RKO (cell line): ENCODE results near the gene GRM4.
"Not testable (repeated sequence)": the region's sequence is repeated elsewhere in the genome, so short reads cannot be mapped to it uniquely, and the experiment has no call there.

Source experiments
- DNase-seq: peaks from one replicate; pipeline ENCODE4 v3.0.0-alpha.2; 2016; ENCODE audit warnings: low spot score

The GRM4 gene

DNA sequence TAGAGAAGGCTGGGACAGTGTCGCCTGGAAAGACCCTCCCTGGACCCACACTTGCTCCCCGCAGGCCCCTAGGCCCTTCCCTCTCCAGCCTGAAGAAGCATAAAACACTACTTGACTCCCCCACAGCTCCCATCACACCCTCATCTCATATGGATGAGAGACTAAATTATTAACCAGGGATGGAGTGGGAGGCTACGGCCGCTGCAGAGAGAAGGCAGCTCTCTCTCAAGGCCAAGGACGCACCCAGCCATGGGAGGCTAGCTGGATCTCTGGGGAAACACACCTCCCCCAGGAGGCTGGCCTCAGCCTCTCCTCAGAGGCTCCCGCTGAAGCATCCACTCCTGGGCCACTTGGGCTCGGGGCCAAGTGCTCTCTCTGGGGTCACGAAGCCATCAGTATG lies 102.5 kb downstream of the GRM4 start:
- no peak for DNase-seq

DNA sequence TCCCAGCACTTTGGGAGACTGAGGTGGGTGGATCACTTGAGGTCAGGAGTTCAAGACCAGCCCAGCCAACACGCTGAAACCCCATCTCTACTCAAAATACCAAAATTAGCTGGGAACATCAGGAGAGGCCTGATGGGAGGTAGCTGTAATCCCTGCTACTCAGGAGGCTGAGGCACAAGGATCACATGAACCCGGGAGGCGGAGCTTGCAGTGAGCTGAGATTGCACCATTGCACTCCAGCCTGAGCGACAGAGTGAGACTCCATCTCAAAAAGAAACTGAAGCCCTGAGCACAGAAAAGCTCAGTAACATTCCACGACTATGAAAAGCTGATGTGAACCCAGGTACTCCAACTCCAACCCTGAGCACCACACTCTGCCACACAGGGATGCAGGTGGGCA lies 103.9 kb downstream of the GRM4 start:
- DNase-seq = not testable (repeated sequence)

DNA sequence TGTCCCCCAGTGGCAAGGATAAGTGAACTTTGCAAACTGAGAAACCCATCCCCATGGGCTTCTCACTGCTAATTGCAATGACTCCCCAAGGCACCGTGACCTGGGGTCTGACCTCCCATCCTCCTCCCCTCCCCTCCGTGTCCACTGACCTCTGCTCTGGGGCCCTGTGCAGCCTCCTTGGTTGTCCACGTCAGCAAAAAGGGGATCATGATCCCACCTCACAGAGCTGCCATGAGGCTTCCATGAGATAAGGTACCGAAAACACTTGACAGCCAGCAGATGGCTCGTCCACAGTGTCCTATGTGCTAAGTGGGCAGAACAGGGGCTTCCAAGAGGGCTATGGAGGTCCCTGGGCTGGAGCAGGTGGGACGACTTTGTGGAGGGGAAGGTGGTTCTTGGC lies 104.5 kb downstream of the GRM4 start:
- DNase-seq = no peak

DNA sequence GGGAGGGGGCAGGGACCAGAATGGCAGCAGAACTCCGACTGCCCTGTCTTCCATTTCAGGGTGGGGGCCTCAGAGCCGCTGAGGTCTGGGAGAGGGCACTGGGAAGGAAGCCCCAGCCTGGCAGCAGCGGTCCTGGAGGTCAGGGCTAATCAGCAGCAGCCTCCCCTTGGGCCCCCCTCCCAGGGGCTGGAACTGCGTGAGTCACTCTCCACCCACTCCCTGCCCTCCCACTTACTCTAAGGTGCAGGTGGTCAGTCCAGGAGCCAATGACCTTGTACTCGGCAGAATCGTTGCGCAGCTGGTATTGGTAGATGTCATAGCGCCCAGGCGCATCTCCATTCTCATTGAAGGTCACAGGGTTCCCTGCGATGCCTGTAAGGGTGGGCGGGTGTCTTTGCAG lies 105.9 kb downstream of the GRM4 start:
- no peak for DNase-seq

DNA sequence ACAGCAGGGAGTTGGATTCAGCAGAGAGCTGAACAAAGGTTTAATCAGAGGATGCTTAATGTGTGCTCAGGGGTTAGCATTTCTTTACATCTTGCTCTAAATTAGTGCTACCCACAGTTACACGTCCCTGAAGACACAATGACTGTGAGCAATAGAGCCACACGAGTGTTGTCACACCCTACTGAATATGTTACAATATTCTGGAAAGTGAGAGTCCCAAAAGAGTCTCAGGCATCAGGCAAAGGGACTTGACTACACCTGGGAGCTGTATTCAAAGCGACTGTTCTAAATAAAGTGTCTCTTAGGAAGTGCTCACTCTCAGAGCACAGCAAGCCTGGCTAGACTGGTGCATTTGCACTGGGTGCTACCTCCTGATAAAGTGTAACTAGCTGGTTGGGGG lies 108.7 kb downstream of the GRM4 start:
- no peak for DNase-seq

DNA sequence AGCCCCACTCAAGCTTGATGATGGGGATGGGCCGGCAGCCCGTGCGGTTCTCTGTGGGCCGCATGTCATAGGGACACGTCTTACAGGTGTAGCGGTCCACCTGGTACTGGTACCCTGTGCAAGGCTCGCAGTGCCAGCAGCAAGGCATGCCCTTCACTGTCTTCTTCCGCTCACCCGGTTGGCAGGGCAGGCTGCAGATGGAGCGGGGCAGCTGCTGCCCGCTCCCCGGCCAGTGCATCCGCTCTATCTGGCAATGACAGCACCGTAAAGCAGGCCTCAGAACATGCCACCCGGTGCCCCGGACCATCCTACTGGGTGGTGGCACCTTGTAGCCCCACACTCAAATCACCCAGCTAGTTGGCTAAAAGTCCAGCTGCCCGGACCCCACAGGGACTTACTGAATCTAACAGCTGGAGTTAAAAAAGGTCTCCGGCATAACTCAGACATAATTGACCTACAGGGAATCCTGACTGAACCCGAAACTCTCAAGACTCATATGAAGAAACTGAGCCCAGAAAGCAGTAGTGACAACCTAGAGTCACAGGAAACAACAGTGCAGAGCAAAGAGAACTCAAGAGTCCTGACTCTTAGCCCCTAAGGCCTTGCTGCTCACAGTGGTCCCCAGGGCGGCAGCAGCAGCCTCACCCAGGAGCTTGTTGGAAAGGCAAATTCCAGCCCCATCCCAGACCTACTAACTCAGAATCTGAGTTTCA lies 109.4 kb downstream of the GRM4 start:
- DNase-seq = no peak

DNA sequence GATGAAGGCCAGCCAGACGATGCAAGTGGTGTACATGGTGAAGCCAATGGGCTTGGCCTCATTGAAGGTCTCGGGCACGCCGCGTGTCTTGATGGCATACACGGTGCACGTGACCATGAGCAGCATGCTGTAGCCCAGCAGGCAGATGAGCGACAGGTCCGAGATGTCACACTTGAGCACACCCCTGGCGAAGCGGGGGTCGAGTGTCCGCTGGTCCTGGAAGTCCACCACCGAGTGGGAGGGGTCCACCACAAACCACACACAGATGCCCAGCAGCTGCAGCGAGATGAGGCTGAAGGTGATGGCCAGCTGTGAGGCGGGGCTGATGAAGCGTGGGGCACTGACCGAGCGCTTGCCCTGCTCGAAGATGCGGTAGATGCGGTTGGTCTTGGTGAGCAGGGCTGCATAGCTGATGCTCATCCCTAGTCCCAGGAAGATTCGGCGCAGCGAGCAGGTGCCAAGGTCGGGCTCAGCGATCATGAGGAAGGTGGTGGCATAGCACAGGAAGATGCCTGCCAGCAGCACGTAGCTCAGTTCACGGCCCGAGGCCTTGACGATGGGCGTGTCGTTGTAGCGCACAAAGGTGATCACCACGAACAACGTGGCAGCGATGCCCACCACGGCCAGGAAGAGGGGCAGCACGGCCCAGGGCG lies 110.1 kb downstream of the GRM4 start:
- DNase-seq = no peak

DNA sequence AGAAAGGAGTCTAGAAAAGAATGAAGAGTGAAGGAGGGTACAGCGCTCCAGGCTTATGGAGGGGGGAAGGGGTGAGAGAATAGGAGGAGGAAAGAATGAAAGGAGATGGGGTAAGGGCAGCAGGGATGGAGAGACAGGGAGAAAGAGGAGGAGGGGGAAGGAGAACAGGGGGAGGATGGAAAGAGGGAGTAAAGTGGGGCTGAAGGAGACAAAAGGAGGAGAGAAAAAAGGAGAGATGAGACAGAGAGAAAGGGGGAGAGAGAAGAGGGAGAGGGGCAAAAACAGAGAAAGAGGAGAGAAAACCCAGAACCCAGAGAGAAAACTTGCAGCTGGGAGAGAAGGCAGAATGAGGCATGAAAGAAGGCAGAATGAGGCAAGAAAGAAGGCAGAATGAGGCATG lies 110.7 kb downstream of the GRM4 start:
- DNase-seq = no peak

DNA sequence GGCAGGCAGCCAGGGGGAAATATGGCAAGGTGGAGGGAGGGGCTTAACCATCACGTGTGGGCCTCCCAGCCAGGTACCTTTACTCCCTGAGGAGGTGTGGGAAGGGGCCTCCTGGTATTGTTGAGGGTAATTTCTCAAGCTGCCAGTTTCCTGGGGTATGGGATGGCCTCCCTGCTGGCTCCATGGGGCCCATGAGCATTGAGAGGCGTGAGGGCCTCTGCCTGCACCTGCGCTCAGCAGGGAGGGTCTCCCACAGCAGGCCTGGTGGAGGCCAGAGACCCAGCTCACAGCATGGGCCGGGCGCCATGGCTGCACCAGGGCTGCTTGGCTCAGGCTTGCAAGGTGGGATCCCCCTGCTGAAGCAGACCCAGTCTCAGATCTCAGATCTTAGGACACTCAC lies 113.0 kb downstream of the GRM4 start:
- no peak for DNase-seq

DNA sequence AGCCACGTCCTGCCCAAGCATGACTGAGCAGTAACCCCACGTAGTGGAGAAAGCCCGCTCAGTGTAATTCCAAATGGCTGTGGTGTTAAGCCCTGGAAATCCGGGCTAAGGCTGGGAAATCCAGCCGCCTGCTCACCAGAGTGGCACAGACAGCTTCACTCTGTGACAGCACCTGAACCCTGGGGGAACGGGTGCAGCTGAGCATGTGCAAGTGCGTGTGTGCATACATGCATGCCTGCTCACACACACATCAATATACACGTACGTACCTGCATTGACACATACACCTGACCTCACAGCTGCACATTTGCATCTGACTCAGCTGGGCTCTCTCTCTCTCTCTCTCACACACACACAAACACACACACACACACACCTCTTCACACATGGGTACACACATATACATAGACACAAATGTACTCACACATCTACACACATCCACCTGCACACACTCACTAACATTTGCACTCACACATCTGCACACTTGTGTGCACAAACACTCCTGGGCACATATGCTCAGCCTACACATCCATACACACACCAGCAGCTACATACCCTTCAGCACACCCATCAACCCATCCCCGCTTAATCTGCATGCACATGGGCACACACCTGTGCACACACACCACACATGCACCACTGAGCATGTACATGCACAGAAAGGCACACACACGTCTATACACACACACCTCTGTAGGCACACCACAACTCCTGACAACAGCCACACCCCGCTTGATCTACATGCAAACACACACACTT lies 114.1 kb downstream of the GRM4 start:
- DNase-seq = no peak

DNA sequence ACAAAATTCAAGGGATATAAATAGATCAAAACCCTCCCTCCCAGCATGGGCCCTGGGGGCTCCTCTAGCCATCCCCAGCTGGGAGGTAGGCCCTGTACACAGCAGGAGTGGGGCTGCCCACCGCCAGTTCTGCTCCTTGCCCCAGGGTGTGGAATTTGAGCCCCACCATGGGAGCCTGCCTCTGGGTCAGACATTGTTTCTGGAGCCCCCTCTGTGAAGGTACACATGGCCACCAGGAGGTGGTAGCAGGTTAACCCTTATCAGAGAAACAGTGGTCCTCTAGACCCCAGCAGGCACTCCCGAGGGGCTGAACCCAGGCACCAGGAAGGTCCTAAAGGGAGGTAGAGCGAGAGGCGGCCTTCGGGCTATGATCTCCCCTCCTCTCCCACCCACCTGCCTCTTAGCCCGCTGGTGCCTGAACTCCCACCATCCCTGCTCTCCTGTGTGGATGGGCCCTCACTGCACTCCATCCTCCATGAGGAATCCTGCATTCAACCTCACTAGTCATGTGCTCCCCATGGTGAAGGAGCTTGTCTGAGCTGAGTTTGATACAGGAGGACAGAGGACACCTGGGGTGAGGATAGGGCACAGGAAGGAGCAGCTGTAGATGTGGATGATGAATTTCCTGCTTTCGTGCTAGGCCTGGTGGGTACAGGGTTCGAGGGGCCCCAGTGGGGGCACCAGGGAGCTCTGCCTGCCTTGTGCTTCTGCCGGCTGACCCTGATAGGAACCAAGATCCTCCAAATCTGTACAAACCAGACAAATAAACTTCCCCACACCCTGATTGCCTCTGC lies 114.9 kb downstream of the GRM4 start:
- no peak for DNase-seq

DNA sequence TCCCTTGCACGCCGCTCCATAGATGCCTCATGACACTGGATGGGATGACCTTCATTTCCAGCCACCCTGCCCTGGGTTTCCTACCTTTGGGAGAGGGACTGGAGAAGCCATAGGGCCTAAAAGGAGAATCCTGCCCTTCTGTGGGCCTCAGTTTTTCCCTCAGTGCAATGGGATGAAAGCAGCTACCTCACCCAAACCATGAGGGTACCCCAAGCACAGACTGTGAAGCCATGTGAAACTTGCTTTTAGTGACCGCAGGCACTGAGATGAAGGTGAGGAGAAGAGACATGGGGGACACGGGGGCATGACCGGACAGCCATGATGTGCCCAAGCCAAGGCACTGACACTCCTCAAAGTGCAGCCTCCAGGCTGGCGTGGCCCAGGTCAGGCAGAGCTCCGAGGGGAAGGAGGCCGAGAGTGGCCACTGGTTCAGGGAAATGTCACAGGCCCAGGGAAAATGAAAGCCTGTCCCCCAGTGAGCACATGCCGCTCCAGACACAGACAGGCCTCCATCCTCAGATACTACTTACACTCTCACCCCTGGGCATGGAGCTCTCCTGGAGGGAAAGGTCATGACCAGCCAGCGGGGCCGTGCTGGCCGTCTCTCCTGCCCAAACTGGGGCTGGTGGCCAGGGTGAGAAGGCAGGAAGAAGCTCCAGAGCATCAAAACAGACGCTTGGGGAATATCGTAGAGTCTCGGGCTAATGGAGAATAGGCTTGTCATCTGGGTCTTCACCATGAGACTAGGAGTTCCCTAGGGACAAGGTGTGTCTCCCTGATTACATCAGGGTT lies 116.2 kb downstream of the GRM4 start:
- no peak for DNase-seq

DNA sequence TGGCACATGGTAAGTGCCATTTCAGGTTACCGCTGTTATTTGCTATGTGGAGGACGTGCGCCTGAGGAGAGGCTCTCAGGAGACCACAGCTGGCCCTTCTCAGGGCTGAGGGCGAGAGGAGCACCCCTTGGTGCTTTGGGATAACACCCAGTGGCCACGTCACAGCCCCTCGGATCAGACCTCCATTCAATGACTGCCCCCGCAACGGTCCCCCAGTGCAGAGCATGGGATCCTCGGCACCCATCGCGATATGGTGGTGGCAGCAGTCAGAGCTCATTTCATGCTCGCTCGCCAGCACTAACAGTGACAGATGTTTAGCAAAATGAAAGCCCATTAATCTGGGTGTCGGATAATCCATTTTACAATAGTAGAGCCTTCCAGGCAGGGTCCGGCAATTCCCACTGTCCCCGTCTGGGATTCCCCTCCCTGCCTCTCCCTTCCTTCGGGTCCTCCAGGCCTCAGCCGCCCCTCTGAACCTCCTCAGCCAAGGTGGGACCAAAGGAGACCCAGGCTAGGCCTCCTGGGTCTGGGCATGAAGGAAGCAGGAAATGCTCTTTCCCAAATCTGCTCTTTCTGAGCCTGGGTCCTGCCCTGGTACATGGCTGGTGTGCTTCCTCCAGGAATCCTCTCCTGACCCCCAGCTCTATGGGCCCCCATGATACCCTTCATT lies 117.1 kb downstream of the GRM4 start:
- DNase-seq = no peak

DNA sequence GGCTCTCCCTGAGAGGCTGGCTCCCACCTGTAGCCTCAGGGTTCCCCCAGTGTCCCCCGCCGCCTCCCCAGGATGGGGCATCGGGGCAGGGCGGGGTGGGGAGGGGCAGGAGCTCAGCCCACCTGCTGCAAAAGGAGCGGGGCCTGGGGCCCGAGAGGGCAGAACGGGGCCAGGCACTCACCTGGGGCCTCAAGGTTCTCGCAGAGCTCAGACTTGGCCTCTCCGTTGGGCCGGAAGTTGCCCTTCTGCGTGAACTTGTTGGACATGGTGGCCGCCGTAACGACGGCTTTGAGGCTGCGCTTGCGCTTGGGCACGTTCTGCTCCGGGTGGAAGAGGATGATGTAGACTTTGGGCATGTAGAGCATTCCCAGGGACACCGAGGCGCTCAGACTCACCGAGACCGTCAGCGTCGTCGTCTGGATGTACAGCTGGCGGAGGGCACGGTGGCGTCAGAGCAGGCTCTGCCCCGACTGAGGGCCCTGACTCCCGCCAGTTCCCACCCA lies 117.9 kb downstream of the GRM4 start:
- DNase-seq = no peak

DNA sequence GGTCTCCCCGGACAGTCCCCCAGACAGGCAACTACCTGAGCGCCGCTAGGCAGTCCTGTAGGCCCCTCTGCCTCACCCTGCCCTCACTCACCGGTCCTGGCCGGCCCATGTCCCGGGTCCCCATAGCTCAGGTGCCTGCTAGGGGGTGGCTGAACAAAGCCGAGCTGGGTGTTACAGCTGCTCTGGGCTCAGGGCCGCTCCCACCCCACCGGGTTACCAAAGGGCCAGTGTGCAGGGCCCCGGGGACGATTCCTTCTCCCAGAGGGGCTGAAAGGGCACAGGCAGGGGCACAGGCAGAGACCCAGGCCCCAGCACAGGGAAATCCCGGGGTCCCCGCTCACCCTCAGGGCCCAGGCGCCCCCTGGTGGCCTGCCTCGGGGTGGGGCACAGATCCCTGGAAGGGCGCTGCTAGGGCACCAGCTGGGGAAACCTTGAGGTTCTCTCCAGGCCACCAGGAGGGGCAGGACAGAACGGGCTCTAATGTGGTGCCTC lies 118.4 kb downstream of the GRM4 start:
- DNase-seq = peak; percentile 41

DNA sequence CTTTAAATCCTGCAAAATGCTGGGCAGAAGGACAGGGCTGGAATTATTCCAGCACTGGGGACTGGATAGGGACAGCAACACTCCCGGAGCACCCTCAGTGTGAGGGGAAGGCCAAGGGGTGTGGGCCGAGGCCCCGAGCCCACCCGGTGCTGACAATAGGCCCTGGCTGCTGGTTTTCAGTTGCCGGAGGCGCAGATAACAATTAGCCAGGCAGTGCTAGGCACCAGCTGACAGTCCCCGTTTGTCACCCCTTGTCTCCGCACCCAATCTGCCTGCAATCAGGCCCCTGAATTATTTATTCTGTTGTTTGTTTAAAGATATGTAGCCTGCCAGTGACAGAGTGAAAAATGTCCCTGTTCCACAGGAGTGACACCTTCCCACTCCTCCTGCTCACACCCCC lies 120.0 kb downstream of the GRM4 start:
- DNase-seq = no peak

DNA sequence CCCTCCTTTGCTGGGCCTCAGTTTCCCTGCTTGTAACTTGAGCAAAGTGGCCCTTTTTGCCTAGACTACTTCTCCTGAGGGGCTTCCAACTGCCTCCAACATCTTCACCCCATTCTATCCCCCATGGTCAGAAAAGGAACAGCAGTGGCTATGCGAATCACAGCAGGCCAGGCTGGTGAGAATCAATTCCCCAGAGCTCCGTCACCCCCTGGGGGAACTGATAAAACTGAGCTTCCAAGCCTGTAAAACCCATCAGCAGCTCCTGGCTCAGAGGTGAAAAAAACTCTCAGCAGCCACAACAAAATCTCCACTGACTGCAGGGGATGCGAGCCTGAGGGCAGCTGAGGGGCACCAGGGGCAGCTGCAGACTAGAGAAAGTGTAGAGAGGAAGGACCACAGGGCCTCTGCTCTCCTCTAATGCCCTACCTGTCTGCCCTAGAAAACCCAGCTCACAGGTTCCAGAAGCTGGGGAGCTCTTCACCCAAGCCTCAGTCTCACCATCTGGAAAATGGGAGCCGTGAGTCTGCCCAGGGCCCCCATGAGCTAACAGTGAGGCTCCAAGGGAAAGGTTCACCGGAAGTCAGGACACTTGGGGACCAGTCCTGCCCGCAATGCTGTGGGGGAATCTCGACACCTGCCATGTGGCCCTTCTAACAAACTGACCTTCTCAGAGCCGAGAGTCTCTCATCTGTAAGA lies 120.6 kb downstream of the GRM4 start:
- no peak for DNase-seq

DNA sequence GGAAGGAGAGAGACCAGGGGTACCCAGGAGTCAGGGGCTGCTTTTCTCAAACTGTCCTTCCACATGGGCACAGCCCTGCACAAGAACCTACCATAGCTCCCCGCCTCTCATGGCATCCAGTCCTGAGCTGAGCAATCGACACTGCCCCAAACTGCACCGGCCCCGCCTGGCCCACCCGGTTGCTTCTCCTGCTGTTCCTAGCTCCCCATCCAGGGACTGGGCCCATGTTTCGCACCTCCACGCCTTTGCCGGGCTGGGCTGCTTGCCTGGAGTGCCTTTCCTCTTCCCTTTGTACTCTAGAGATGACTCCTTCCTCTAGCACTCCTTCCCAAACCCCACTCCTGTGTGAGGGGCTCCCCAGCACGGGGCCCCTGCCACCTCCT lies 123.0 kb downstream of the GRM4 start:
- no peak for DNase-seq

DNA sequence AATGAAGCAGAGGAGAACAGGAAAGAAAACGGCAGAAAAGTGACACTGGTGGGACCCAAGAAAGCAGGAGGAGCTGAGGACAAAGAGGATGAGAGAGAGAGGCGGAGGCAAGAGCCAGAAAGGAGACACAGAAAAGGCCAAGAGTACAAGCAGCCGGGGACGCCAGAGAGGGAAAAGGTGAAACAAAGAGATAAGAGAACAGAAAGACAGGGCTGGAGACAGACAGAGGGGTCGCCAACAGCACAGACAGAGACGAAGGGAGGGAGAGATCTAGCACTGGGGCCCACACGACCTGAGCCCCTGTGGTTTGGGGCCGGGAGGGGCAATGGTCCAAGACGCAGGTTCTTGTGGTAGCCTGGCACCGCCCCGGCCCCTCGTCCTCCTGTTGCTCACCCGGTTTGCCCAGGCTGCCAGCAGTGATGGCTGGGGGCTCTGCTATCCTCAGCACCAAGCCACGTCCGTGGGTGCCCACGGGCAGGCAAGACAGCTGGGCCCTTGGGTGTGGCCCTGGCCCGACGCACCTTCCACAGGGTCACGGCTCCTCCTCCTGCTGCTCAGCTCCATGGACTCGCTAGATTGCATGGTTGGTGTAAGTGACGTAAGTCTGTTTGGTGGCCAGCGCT lies 123.5 kb downstream of the GRM4 start:
- DNase-seq = no peak
